ENCODE measurements around the gene FLVCR2.

The FLVCR2 gene

GRCh38 chr14:75554482-75554881, 23.9 kb upstream of the FLVCR2 start:
- DNase-seq (ENCODE audit: low spot score): no peak

- DNase-seq (ENCODE audit: low spot score): no peak
Measured at GRCh38 chr14:75558440-75558839, 20.0 kb upstream of the FLVCR2 start.

GRCh38 chr14:75559045-75559444, 19.4 kb upstream of the FLVCR2 start:
- no peak for DNase-seq (ENCODE audit: low spot score)

- DNase-seq (ENCODE audit: low spot score): no peak
Measured at GRCh38 chr14:75559451-75560222, 18.8 kb upstream of the FLVCR2 start.

DNA sequence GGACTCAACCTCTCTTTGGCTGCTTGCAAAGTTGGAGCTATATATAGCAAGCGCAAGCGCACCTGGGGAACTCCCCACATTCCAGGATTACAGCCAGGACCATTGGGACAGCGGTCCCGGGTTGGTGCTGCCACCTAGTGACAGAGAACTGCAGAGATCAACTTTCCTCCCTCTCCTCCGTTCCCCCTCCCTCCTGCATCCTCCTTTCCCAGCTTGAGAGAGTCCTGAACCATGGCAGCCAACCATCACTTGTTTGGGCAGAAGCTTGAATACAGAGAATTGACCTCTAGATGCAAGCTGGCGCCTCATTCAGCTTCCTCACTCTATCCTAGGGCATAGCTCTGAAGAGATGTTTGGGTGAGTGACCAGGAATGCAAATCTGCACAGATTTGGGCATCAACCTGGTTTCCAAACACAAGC, 17.4 kb upstream of the FLVCR2 start:
- peak; percentile 84 for DNase-seq (ENCODE audit: low spot score)

DNA sequence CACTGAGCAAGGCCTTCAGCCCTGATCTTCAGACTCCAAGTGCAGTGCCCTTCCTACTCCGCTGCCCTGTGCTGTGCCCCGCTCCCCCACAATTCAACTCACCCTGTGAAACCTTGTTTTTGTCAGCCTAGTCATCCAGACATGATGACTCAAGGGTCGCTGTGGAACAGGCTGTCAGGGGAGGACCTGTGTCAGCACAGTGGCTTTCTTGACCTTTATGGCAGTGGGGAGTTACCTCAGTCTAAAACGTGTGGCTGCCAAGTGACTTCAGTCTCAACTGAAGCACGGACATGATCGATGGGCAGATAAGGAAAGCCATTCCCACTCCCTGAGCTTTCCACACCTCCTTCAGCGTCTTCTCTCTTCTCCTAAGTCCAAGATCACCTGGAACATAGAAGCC, 16.3 kb upstream of the FLVCR2 start:
- no peak for DNase-seq (ENCODE audit: low spot score)

- no peak for DNase-seq (ENCODE audit: low spot score)
Measured at GRCh38 chr14:75562489-75562888, 15.9 kb upstream of the FLVCR2 start.

DNA sequence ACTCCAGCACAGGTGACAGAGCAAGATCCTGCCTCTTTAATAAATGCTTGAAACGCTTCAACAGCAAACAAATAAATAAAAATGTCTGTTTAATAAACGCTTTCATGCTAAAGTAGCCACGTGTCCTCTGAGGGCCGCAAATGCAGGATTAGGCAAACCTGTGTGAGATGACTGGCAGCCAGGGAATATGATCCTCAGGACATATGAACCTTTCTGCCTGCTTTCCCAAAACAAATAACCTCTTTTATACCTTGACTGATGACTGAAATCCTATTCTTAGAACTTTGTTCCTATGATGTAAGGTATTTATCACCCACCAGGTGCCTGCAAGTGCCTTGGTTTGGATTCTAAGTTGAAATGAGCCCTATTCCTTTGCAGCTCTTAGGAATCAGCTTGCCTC, 14.5 kb upstream of the FLVCR2 start:
- no peak for DNase-seq (ENCODE audit: low spot score)

- DNase-seq (ENCODE audit: low spot score): no peak
Measured at GRCh38 chr14:75565056-75565455, 13.4 kb upstream of the FLVCR2 start.

DNA sequence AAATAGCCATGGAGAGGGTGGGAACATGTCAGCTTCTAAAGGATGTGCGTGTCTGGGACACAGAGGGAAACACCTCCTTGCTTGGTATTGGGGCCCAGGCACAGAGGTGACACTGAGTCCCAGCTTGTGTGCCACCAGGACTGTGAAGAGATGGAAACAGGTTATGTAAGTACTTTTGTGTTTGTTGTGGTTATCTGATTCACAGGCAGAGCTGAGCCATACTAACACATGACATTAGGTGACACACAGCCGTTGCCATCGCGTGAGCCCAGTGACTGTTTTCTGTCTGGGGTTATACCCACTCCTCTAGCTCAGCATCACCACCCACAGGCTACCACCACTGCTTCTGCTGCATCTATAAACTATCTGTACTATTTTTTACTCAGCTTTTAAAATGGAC, 12.1 kb upstream of the FLVCR2 start:
- no peak for DNase-seq (ENCODE audit: low spot score)

DNA sequence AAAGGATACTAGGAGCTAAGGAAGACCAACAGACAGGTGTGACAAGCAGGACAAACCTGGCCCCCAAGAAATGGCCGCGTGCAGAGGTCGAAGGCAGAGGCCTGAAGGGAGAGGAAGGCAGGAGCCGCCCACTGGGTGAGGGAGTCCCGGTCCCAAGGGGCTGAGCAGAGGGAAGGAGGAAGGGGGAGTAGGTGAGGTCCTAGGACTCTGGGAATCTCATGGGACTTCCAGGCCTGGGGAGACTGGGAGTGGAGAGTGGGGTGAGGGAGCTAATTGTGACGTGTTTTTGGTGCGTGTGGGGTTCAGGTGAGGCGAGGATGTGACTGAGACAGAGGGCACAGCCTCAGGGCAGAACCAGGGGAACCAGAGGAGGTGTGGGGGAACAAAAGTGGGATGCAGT, 11.7 kb upstream of the FLVCR2 start:
- DNase-seq (ENCODE audit: low spot score): no peak

DNA sequence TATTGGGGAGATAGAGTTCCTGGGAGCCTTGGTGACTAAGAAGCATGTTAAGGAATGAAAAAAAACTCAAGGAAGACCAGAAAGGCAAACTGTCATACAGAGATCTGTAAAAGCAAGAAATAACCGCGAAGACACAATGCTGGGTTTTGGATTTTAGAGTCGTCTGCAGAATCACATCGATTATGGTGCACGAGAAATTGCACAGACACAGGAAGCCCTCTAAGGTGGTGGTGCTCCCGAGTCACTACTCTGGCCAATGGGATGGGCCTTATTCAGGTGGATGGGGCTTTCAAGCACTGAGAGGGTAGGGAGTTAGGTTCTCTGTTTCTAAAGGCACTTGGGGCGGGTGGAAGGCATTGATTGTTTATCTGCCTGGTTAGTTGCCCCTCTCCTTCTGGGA, 10.3 kb upstream of the FLVCR2 start:
- no peak for DNase-seq (ENCODE audit: low spot score)

DNA sequence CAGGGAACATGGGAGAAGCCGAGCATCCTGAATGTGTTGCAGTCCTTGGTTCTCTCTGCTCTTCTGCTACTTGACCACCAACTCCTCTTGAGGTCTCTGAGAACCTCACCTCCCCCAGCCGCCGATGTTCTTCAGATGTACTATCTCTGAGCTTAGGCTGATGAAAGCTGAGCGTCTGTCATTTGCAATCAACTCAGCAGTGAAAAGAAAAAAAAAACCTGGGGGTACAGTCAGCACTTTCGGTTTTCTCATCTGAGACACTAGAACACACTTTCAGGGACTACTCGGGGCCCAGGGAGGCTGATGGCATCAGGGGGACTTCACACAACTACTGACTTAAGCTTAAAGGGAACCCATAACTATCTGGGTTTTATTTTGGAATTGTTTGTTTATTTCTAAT, 9.6 kb upstream of the FLVCR2 start:
- DNase-seq (ENCODE audit: low spot score): no peak

- DNase-seq (ENCODE audit: low spot score): no peak
Measured at GRCh38 chr14:75570797-75571196, 7.6 kb upstream of the FLVCR2 start.

- no peak for DNase-seq (ENCODE audit: low spot score)
Measured at GRCh38 chr14:75572104-75572503, 6.3 kb upstream of the FLVCR2 start.

DNA sequence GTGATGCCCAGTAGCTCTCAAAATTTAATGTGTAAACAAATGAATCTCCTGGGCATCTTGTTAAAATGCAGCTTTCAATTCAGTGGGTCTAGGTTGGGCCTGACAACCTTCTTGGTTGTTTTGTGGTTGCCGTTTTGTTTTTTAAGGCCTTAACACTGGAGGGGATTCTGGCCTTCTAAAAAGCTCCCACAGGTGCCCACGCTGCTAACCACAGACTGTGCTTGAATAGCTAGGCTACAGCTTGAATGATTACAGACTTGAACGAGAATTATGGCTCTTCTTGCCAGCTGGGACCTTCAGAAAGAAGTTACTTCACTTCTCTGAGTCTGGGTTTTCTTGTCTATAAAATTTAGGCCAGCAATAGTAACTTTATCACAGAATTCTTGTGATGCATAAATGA, 1.3 kb upstream of the FLVCR2 start:
- no peak for DNase-seq (ENCODE audit: low spot score)

DNA sequence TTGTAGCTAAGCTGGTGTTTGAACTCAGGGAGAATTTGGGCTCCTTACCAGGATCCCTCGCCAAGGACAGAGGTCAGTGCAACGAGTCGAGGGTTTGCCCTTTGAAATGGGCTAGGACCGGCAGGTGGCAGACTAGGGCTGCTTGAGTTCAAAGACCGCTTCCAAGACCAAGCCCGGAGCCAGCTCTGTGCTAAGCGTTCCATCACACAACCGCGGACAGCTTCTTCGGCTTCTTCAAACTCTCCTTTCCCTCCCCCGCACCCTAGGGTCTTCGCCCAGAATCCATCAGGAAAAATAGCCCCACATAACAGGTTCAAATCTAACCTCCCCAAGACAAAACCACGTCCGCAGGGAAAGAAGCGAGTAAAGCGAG, 705 bp upstream of the FLVCR2 start:
- peak; percentile 89 for DNase-seq (ENCODE audit: low spot score)

DNA sequence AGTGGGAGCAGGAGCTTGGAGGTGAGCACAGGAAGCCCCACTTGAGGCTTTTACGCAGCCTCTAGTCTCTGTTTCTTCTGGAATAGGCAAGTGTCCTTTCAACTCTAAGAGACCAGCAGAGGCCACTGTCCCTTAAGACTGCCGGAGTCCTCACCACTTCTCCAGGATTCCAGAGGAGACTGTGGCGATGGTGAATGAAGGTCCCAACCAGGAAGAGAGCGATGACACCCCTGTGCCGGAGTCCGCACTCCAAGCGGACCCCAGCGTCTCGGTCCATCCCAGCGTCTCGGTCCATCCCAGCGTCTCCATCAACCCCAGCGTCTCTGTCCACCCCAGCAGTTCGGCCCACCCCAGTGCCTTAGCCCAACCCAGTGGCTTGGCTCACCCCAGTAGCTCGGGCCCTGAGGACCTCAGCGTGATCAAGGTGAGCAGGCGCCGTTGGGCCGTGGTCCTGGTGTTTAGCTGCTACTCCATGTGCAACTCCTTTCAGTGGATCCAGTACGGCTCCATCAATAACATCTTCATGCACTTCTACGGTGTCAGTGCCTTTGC, 442 bp downstream of the FLVCR2 start:
- DNase-seq (ENCODE audit: low spot score): no peak

DNA sequence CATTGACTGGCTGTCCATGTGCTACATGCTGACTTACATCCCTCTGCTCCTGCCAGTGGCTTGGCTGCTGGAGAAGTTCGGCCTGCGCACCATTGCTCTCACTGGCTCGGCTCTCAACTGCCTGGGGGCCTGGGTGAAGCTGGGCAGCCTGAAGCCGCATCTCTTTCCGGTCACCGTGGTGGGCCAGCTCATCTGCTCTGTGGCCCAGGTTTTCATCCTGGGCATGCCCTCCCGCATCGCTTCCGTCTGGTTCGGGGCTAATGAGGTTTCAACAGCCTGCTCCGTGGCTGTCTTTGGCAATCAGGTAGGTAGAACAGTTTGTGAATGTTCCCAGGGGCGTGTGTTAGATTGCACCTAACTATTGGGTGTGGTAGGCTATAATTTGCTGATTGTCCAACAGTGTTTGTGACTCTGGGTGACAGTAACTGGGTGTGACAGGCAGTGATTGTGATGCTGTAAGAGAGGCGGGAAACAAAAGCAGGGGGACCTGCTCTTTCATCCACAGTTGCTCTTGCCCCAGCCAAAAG, 981 bp downstream of the FLVCR2 start:
- no peak for DNase-seq (ENCODE audit: low spot score)

DNA sequence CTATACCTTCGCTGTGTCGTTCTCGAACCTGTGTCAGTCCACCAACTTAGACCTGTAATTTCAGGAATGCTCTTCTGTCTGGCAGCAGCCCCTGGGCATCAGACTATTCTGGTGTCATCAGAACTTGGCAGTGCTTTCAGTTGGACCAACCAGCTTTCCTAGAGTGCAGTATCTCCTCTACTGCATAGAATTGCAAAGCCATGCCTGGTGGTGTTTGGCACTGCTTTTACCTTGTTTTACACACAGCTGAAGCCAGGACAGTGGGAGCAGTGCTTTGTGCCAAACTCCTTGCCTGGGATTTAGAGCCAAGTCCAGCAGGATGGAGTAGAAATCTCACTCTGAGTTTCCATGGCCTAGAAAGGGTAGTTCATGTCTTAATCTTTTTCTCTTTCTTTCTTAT, 1.5 kb downstream of the FLVCR2 start:
- DNase-seq (ENCODE audit: low spot score): no peak

GRCh38 chr14:75587388-75587787, 9.0 kb downstream of the FLVCR2 start:
- DNase-seq (ENCODE audit: low spot score): no peak

DNA sequence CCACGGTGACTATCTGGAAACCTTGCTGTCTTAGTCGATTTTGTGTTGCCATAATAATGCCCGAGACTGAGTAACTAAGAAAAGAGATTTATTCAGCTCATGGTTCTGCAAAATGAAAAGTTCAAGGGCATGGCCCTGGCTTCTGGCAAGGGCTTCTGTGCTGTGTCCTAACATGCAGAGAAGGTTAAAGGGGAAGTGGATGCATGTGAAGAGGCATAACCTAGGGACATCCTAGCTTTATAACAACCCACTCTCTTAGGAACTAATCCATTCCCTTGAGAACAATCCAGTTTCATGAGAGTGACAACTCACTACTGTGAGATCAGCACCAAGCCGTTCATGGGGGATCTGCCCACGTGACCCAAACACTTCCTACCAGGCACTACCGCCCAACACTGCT, 11.5 kb downstream of the FLVCR2 start:
- DNase-seq (ENCODE audit: low spot score): no peak

DNA sequence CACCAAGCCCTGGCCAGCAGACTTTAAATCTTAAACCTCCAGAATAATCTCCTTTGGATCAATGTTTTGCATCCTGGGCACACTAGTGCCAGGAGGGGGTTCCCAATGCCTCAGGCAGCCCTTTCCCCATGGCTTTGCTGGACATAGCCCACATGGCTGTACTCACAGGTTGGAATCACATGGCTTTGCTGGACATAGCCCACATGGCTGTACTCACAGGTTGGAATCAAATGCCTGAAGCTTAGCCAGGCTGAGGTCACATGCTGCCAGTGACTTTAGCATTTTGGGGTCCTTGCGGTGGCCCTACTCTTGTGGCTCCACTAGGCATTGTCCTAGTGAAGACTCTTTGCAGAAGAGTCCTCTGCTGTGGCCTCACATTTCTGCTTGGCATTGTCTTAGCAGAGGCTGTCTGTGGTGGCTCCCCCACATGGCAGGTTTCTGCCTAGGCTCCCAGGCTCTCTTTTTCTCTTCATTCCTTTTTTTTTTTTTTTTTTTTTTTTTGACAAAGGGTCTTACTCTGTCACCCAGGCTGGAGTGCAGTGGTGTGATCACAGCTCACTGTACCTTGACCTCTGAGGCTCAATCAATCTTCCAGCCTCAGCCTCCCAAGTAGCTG, 13.0 kb downstream of the FLVCR2 start:
- DNase-seq (ENCODE audit: low spot score): no peak
